Cardiac fibroblast (primary cell): ENCODE results near the gene RAB31.

Experiments
- DNase-seq, 2 donors: peaks; one replicate each; pipeline versions ENCODE4 v3.0.0 to v3.0.0-alpha.2; 2010; ENCODE audit warnings: low read depth in 2 of 2
- H3K4me3 ChIP-seq, 2 donors: replicated peaks in 1 of 2; 1 replicate in 1 of 2; 2 replicates in 1 of 2; pipeline ENCODE4 v1.5.1; 2011; ENCODE audit warnings: low read depth in 2 of 2, low read length in 2 of 2, mild to moderate bottlenecking in 2 of 2, moderate library complexity in 1 of 2
- CTCF ChIP-seq: IDR thresholded peaks from one replicate; pipeline ENCODE4 v1.5.1; 2011; ENCODE audit warnings: low read depth, mild to moderate bottlenecking, low read length, inconsistent platforms

RAB31 gene, protein sequence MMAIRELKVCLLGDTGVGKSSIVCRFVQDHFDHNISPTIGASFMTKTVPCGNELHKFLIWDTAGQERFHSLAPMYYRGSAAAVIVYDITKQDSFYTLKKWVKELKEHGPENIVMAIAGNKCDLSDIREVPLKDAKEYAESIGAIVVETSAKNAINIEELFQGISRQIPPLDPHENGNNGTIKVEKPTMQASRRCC

DNA sequence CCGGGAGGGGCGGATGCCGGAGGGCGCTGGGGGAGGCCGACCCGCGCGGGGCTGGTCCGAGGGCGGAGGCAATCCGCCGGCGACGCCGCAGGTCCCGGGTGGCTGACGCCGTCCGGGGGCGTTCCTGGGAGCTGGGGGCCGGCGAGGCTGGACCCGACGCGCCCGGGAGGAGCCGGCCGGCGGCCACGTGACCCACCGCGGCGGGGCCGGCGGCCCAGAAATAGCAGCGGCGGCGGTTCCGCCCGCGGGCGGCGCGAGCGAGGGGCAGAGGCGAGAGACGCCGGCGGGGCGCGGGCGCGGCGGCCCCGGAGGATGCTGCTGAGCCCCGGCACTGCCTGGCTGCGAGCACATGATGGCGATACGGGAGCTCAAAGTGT is at the start of gene RAB31:
Gene RAB31 (plus strand): TSS at position 245 of the 377 bp plus-strand sequence. CDS start 105 bp downstream, at position 350.
- TF ChIP-seq CTCF, result no peak
- peak within 1 kb of the TSS; percentile 82 to 89 for H3K4me3 ChIP-seq
- DNase-seq, result peak; percentile 69 to 93

DNA sequence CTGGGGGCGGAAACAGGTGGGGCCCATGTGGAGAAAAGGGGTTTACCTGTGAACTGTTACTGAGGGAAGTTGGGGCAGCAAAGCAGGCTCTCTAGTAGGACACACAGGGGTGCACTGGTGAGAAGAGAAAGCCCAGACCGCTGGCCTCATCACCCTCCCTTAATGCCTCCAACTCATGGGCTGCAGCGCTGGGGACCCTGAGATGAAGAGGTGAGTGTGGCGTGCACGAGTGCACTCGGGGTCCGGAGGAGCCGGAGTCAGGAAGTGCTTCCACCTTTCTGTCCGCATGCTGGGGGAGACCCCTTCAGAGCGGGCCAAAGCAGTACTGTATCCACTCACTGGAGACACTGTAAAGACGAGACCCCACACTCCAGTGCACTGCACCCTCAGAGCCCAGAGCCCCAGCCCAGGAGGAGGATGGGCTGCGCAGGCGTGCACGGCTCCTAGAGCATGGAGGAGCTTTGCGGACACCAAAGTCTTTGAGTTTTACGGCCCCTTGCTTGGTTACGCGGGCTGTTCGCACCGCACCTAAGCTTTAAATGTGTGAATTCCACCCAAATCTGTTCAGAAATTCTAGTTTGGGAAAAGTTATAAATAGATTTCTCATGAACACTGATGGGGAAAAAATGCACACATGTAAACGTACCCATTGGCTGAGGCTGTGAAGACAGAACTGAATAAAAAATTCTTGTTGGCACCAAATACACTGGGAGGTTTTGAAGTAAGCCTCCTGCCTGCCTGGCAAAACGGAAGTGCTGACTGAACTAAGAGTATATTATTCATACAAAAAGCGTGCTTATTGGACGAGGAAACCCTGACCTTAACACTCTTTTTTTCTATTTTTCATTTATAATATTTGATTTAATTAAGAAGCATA is 48.4 kb upstream of the RAB31 start:
- TF ChIP-seq CTCF, result no peak
- no peak for DNase-seq
- H3K4me3 ChIP-seq, result no peak overlapping the region

DNA sequence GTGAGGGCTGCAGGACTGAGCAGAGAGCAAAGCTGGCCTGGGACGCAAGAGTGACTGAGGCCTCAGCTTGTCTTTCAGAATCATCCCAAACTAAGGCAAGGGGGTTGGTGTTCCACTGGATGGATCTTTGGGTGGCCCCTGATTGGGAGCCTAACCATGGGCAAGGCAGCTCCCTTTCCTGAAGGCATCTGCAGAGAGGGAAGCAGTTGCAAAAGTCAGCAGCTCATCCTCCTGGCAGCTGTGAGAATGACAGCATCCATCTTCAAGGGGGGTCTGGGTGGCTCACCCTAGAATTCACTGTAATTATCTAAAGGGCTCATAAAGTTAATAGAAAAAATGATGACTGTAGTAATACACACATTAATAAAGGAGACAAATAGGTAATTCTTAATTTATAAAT is 46.5 kb upstream of the RAB31 start:
- no peak overlapping the region for H3K4me3 ChIP-seq
- TF ChIP-seq CTCF, result peak; percentile 34
- peak in 1 of 2 donors; percentile 33 for DNase-seq

GRCh38 chr18:9663377-9663776 is 44.7 kb upstream of the RAB31 start:
- DNase-seq, result no peak
- no peak overlapping the region for H3K4me3 ChIP-seq
- TF ChIP-seq CTCF, result no peak

GRCh38 chr18:9665314-9665713 is 42.8 kb upstream of the RAB31 start:
- DNase-seq, result no peak
- no peak overlapping the region for H3K4me3 ChIP-seq
- TF ChIP-seq CTCF, result no peak

GRCh38 chr18:9666548-9666947 is 41.6 kb upstream of the RAB31 start:
- no peak for TF ChIP-seq CTCF
- DNase-seq, result no peak
- no peak overlapping the region for H3K4me3 ChIP-seq
